HG02970 (cell line): ENCODE measurements around the gene H6PD.

Experiments used
- ATAC-seq: cut with Tn5 transposase; IDR thresholded peaks from one replicate; pipeline ENCODE4 v1.9.1; 2021; ENCODE audit warnings: mild to moderate bottlenecking, moderate library complexity, moderate number of reproducible peaks; ENCODE audit not compliant: unreplicated experiment, low FRiP score

The H6PD gene

DNA sequence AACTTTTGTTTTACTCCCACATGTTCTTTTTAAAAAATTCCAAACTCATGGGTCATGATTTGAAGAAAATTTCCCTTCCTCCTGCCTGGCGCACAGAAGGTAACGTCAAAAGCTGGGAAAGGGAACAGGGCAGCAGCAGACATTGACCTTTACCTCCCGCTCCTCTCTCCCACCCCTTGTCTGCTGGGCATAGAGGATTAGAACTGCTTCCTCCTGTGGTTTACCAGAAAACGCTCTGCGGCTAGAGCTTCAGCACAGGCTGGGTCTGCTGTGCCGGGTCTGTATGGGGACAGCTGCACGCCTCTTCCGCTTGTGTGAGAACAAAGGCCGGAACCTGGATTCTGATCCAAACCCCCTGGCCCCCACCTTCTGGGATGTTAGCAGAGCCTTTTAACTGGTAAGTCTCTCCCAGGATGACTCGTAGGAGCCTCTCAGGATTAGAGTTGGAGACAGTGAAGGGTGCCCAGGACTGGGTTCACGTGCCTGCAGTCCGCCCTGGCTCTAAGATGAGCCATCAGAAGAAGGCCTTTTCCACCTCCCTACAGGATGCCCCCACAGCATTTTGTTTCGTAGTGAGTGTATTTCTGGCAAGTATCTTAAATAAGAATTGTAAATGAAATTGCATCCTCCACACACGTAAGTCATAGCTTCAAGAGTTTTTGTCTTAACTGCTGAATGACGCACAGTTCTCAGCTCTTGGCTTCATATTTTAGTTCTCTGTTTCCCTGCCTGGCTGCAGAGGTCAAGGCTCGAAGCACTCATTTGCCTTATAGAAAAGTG, 5.2 kb downstream of the H6PD start:
- no peak for ATAC-seq

DNA sequence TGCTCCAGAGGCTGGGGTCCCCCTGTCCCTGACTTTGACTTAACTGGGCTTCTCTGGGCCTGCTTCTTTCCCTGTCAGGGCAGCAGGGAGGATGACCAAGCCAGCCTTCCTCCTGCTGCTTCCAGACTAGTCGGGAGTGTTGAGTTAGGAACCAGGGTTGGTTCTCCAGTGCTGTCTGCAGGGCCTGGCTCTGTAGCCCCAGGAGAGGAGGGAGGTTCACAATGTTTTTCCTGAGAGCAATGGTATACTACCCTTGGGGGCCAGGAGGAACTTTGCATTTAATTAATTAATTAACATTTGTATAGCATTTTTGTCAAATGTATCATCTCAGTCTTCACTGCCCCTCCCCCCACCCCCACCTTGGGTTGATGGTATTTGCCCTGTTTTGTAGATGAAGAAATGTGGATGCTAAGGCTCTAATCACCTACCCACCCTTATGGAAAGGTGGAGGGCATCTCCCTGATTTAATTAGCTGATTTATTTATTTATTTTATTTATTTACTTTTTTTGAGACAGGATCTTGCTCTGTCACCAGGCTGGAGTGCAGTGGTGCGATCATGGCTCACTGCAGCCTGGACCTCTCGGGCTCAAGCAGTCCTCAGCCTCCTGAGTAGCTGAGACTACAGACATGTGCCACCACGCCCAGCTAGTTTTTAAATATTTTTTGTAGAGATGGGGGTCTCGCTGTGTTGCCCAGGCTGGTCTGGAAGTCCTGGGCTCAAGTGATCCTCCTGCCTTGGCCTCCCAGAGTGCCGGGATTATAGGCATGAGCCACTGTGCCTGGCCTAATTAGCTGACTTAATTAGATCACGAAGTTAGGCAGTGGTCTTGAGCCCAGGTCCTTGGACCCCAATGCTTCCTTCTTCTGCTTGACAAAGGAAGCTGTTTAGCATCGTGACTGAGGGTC, 6.6 kb downstream of the H6PD start:
- ATAC-seq, result no peak

DNA sequence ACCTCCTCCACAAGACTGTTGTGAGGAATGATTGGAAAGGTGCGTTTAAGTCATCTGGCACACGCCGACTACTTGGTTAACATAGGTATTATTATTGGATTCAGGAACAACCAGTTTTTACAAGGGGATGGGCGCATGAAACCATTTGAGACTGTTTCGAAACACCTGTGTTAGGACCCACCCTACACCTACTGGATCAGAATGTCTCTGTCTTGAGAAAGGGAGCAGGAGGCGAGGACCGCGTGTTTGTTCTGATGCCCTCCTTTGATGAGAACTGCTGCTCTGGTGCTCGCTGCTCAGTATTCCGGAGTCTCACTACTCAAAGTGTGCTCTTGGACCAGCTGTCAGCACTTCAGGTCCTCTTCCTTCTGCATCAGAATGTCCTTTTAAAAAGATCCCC, 7.3 kb downstream of the H6PD start:
- no peak for ATAC-seq

DNA sequence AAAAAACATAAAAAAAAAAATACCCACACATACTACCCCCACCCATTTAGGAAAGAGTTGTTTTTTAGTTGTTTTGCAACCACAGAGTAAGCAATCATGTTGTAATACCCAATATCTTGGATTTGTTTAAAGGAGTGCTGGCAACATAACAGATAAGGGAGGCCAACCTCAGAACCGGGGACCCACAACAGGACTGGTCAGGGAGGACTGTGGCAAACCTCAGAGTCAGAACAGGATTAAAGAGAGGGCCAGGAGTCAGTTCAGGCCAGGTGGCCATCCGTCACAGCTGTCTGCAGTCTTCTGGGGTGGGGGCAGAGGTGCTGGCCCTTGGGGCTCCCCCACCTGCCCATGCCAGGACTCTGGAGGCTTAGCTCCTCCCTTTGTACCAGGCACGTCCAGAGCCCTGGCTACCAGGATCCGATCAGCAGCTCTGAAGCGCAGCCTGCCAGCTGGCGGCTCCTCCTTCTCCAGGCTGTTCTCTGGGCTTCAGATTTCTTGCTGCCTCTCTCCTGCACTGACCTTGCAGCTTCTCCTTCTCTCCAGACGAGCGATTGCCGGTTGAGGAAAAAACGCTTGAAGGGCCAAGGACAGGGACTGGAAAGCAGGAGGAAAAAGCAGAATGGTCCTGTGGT, 7.9 kb downstream of the H6PD start:
- no peak for ATAC-seq

DNA sequence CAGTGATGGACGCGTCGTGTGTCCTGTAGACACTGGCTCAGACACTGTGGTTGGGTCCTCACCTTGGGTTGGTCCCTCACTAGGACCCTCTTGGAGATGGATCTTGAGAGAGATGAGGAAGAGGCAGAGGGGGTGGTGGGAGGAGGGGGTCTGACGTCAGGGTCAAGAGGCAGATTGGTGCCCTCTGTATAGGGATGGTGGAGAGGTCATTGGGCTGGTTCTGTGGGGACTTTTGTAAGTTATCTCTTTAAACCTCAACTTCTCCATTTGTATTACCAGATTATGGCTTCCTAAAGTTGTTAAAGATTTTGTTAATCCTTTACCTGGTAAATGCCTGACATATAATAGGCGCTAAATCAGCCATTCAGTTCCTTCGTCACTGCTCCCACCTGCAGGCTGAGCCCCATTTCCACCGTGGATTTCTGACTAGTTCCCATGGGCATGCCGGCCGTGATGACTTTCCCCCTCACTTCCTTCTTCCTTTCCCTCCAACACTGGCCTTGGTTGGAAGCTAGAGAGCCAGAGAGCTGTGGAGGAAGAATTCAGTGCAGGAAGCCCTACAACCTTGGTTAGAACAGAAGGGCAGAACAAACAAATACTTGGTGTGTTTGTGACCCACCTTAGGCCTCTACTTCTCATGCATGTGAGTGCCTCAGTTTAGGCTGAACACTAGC, 8.6 kb downstream of the H6PD start:
- ATAC-seq, result no peak

DNA sequence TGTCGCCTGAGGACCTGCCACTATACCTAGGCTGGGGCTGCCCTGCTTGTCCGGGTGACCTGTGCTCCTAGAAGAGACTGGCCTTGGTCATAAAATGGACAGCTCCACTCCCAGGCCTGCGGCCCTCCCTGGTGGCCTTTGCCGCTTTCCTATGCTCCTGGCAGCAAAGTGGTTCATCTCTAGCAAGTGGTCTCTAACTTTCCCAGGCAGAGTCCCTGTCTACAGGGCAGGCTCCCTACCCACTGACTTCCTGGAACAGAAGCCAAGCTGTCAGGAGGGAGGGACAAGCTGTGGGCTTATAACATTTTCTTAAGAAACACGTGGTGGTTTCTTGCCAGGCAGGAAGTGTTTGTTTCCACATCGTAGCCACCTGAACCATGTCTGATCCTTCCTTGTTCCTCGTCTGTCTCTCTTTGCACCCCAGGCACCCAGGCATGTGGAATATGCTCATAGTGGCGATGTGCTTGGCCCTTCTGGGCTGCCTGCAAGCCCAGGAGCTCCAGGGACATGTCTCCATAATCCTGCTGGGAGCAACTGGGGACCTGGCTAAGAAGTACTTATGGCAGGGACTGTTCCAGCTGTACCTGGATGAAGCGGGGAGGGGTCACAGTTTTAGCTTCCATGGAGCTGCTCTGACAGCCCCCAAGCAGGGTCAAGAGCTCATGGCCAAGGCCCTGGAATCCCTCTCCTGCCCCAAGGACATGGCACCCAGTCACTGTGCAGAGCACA, 10.1 kb downstream of the H6PD start:
- no peak for ATAC-seq

DNA sequence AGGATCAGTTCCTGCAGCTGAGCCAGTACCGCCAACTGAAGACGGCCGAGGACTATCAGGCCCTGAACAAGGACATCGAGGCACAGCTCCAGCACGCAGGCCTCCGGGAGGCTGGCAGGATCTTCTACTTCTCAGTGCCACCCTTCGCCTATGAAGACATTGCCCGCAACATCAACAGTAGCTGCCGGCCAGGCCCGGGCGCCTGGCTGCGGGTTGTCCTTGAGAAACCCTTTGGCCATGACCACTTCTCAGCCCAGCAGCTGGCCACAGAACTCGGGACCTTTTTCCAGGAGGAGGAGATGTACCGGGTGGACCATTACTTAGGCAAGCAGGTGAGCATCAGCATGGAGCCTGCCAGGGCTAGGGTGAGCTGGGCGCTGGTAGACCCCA, 10.7 kb downstream of the H6PD start:
- no peak for ATAC-seq

DNA sequence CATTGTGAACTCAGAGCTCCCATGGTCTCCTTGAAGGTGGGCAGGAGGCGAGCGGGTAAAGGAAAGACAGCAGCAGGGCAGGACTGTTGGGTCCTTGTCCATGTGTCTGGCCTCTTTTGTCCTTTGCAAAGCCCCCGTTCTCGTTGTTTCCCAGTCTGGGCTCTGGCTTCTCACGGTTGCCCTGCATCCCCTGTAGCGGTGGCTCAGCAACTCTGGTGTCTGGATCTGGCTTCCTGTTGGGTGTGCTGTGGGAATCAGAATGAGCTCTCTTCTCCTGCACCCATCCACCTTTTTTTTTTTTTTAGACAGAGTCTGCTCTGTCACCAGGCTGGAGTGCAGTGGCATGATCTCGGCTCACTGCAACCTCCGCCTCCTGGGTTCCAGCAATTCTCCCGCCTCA, 11.1 kb downstream of the H6PD start:
- no peak for ATAC-seq

DNA sequence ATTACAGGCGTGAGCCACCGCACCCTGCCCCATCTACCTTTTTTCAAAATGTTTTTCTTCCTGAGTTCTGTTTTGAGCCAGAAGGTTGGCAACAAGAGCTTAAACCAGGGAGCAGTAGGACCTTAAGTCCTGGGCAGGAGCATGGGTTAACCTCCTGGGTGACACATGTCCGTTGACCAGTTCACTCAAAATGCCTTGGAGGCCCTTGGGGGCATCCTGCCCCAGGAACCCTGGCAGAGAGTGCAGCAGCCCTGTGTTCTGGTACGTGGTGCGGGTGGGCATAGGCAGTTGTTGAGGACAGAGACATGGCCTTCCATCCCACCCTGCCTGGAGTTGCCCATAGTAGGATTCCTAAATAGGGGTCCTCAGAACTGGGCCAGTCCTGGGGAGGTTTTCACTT, 11.6 kb downstream of the H6PD start:
- no peak for ATAC-seq

DNA sequence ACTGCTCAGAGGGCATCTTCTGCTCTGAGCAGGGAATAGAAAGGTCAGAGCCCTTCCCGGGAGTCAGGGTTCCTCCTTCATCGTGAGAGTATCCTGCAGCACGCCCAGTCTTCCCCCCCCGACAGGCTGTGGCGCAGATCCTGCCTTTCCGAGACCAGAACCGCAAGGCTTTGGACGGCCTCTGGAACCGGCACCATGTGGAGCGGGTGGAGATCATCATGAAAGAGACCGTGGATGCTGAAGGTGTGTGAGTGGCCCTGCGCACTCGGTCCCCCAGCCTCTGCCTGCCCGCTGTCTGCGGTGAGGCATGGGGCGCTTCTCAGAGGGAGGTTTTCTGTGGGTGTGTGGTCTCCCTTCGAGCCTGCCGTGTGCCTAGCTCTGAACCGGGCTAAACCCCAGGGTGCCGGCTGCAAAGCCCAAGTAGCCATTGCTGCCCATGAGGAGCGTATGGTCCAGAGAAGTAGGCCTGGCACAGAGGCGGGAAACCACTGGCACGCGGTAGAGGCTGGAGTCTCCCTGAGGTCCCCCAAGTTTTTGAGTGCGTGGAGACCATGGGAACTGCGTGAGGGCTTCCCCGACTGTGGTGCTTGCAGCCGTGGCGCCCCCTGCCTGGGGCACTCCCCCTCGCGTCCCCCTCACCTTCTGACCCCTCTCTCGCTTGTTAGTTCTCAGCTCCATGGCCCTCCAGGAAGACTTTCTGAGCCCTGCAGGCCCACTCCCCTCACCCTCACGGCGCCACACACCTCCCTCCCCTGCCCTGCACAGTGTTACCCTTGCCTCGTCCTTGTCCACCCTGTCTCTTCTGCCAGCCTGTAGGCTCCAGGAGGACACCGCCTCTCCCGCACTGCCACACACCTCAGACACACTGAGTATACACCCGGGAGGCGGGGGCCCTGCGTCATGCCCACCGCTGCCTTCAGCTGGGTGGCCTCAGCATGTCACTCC, 12.5 kb downstream of the H6PD start:
- no peak for ATAC-seq

DNA sequence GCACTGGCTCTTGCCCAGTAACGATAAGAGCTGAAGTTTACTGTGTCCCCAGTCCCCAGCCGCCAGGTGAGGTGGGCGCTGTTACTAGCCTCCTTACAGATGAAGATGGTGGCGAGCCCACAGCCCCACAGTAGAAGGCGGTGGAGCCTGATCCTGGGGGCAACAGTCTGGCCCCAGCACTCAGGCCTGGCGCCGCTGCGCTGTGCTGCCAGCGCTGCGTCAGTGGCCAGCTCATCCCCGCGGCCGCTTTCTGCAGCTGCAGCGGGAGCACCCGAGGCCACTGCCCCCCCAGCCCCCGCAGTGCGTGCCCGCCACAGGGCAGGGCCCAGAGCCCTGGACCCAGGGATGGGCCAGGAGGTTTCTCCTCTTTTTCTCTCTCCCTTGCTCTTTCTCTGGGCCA, 13.3 kb downstream of the H6PD start:
- ATAC-seq, result no peak

DNA sequence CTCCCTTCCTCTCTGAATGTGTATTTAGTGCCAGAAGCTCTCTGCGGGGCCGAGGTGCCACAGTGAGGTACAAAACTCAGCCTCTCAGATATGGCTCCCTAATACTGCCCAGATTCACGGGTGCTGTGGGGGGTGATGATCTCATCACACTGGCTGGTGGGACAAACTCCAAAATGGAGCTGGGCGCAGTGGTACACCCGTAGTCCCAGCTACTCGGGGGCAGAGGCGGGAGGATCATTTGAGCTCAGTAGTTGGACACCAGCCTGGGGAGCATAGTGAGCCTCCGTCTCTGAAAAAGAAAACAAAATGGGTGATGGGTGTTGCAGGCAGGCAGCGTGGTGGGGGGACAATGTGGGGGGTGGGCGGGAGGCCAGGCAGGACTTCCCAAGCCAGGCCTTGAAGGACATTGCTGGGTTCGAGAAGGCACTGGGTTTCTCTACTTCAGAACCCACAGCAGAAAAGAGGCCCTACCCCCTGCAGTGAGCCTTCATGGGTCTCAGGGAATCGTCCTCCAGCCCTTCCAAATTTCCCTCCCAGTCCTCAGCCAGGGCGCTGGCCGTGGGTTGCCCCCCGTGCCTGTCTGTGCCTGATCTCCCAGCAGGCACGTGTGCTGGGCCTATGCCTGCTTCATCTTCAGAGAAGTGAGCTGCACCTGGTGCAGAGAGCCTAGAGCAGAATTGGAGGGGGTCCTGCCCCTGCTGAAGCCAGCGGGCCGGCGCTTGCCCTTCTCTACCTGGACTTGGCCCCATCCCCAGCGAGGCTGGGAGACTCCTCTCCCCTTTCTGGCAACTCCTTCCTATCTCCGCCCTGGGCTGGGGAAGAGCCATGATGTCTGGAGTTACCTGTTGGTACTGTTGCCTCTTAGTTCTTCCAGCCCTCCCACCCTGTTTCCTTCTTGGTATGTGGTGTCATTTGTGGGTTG, 14.0 kb downstream of the H6PD start:
- no peak for ATAC-seq

DNA sequence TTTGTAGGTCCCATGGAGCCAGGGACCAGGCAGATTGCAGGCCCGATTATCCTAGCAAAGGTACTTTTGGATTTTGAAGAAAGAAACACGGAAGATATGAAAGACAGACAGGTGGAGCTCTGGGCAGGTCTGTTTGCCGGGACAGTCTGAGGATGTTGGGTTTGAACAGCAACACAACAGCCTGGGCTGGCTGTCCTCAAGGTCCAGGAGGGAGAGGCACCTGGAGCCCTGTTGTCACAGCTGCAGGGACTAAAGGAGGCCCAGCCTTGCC, 14.6 kb downstream of the H6PD start:
- no peak for ATAC-seq

DNA sequence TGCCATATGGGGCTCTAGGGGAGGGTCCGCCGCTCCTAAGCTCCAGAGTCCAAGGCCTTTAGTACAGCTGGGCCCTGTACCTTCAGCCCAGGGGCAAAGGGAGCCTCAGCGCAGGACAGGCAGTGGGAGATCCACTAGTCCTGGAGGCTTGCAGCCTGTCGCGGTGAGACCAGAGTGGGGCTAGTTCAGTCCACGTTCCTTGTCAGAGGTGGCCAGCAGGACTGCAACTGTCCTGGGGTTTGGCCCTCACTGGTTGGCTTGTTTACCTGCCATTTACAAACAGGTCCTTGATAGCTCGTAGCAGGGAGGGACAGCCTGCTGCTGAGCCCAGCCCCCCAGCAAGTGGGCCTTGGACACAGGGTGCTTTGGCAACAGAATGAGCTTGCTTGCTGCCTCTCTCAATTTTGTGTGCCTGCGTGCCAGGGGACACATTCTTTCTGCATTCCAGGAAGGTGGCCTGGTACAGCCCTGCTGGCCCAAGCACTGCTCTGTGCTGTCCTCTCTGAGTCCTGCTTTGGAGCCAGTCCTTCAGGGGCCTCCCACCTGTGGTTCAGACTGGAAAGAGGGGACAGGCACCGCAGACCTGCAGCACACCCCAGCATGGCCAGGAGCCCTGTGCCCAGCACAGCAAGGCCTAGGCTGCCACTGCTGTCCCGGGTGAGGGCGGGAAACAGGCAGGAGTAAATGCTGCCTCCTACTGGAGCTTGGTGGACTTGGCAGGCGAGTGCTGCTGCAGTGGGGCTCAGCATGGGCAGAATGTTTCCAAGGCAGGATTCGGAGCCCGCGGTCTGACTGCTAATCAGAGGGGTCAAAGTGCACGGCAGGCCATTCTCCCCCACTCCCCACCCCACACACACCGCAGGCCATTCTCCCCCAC, 15.2 kb downstream of the H6PD start:
- no peak for ATAC-seq

DNA sequence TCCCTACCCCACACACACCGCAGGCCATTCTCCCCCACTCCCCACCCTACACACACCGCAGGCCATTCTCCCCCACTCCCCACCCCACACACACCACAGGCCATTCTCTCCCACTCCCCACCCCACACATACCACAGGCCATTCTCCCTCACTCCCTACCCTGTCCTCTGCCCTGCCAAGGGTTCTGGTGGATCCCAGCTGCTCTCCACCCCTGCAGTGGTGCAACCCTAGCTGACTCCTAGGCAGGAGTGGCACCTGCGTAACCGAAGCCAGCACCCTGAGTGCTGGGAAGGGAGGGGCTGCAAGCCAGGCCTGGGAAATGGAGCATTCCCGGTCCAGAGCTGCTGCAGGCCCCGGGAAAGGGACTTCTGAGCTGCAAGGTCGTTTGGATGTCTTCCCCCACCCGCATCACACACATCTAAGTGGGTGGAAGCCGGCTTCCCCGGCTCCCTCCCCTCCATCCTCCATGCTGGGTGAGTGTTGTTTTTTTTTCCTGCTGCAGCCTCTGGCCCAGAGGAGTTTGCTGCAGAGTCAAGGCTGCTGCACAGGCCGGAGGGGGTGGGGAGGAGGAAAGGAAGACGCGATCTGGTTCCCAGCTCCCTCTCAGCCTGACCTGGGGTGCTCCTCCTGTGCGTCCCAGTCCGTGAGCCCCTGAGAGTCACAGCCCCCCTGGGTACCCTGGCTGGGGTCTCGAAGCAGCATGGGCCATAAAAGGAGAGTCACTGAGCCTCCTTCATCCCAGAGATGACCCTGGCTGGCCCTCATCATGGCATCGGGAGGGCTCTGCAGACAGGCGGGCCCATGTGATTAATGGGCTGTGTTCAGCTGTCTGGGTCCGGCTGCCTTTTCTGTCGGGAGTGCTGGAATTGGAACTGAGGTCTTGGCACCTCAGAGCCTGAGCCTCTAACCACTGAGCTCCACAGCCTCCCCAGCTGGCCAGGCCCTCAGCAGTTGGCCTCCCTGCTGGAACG, 16.1 kb downstream of the H6PD start:
- ATAC-seq, result no peak

DNA sequence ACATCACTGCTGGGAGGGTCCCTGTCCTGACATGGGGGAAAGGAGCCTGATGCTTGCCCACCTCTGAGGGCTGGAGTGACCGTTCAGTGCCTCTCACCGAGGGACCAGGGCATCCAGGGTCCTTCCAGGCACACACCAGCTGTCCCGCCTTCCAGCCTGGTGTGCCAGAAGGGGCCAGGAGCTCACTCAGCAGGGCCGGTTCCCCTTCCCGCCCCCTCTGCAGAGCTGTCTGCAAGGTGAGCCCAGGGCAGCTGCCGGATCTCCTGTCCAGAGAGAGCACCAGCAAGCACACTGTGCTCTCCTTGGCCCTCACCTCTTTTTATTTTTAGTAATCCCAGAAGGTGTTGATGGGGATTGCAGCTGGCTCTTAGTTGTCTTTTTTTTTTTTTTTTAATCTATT, 16.9 kb downstream of the H6PD start:
- no peak for ATAC-seq
